Gastroesophageal sphincter (tissue), 3 donors: ENCODE measurements around the gene PLAU.

Source experiments
- POLR2A ChIP-seq, 2 donors: fragments of 450-650 bp; IDR thresholded peaks; one replicate each; pipeline ENCODE4 v1.6.1; 2017; ENCODE audit warnings: antibody characterized with exemption in 2 of 2, mild to moderate bottlenecking in 2 of 2, moderate library complexity in 1 of 2
- TF ChIP-seq, protein P1 (sequence below), 4 experiments: fragments of 200-600 bp in 2 of 4; fragments of 450-650 bp in 2 of 4; sonication (generic) in 1 of 4; IDR thresholded peaks; one replicate each; pipeline ENCODE4 v1.5.1; 2017 to 2019; ENCODE audit warnings: antibody characterized with exemption in 4 of 4, mild to moderate bottlenecking in 2 of 4, moderate library complexity in 2 of 4

DNA sequence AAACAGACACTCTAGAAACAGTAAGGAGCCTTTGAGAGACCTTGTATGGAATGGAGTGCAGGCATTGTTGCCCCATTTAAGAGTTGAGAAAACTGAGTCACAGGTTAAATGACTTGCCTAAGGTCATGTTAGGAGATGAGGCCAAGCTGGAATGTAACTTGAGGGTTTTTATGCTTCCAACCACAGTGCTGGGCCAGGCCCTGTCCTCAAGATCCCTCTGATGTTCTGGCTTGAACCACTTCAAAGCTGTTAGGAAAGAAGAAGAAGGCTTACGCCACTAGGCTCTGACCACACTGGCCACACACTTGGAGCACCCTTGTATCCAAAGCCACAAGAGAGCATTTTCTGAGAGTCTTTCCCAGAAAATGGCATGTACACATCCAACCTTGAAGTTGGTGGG, 42.7 kb downstream of the PLAU start:
- no peak for TF ChIP-seq POLR2A (IDR thresholded peaks at IDR 0.05)
- TF ChIP-seq, protein P1, sequence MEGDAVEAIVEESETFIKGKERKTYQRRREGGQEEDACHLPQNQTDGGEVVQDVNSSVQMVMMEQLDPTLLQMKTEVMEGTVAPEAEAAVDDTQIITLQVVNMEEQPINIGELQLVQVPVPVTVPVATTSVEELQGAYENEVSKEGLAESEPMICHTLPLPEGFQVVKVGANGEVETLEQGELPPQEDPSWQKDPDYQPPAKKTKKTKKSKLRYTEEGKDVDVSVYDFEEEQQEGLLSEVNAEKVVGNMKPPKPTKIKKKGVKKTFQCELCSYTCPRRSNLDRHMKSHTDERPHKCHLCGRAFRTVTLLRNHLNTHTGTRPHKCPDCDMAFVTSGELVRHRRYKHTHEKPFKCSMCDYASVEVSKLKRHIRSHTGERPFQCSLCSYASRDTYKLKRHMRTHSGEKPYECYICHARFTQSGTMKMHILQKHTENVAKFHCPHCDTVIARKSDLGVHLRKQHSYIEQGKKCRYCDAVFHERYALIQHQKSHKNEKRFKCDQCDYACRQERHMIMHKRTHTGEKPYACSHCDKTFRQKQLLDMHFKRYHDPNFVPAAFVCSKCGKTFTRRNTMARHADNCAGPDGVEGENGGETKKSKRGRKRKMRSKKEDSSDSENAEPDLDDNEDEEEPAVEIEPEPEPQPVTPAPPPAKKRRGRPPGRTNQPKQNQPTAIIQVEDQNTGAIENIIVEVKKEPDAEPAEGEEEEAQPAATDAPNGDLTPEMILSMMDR (IDR thresholded peaks at IDR 0.05), result no peak
